ENCODE data around the gene CDK19. TPM values are rescaled to one million over a fixed set of nuclear protein-coding genes. Genes with fewer than 3 reads are reported as not detected.

CDK19 gene
- total RNA-seq, 1 experiment from 2014 or later = 7.0 TPM

DNA sequence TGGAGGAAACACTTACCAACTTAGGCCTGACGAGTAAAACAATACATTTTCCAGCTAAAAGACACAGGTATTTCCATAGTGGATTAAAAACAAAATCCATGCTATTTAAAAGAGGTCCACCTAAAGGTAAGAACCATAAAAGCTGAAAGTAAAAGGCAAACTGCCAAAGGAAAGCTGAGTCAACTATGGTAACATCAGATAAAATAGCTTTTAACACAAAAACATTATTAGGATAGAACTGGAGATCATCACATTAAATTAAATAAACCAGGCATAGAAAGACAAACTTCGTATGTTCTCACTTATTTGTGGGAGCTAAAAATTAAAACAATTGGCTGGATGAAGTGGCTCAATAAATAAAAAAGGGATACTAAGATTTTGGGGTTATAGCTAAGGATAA is 172.1 kb downstream of the CDK19 start:
- DNase-seq = no peak
- WGBS (ENCODE audit: extremely low coverage, insufficient read length, low lambda C conversion rate) = no CpG with 5 or more reads among the region's 2 CpGs
- peak overlapping the region in 1 of 3 experiments; percentile 71; a peak in 2 of 7 replicates for H3K27ac Mint-ChIP-seq

More for the DNA sequence above, 172.1 kb downstream of the CDK19 start:
- Mint-ChIP-seq H3K9me3 (no peaks in the 10 kb centered on the region), H3K36me3 (ENCODE audit: insufficient read depth in 1 of 3, low read depth in 3 of 3) (peaks cover 0 to 7% (median 2%) of the 10 kb centered on the region in 3 experiments; a peak in 2 of 7 replicates), H3K4me3 (no peak overlapping the region), H3K27me3 (ENCODE audit: low read depth) (no peaks in the 10 kb centered on the region), H3K4me1 (peaks cover 4 to 7% of the 10 kb centered on the region in 2 experiments)
- Histone ChIP-seq H3K18ac (ENCODE audit: insufficient read length, low read depth, low read length) (no peak overlapping the region), H2BK20ac (ENCODE audit: low read depth, low read length, poor library complexity, severe bottlenecking) (no peak overlapping the region), H3K79me1 (ENCODE audit: insufficient read depth, low read depth, low read length, poor library complexity, severe bottlenecking) (no peaks in the 10 kb centered on the region), H3K4me2 (ENCODE audit: insufficient read depth, insufficient read length, low read length) (no peak overlapping the region), H4K5ac (ENCODE audit: insufficient read length, low read depth, low read length) (no peak overlapping the region), H2AK5ac (ENCODE audit: insufficient read length, low read length) (no peak overlapping the region), H3K4me1 (ENCODE audit: insufficient read depth, low read length) (no peaks in the 10 kb centered on the region), H3K23me2 (ENCODE audit: insufficient read length, low read depth, low read length, poor library complexity, severe bottlenecking) (no peaks in the 10 kb centered on the region), H3K9ac (ENCODE audit: extremely low read depth, insufficient read length, low read length) (no peak overlapping the region), H2AFZ (ENCODE audit: low read length) (no peak overlapping the region), H4K91ac (ENCODE audit: insufficient read length, low read depth, low read length) (no peak overlapping the region), H3K9me3 (ENCODE audit: control insufficient read depth, low read depth, low read length) (no peaks in the 10 kb centered on the region), H4K20me1 (ENCODE audit: control insufficient read depth, insufficient read depth, insufficient read length) (no peaks in the 10 kb centered on the region), H3K56ac (ENCODE audit: insufficient read length, low read depth, low read length) (no peak overlapping the region), H2BK12ac (ENCODE audit: insufficient read length, low read depth, low read length) (no peak overlapping the region), H2BK15ac (ENCODE audit: low read depth, low read length) (no peak overlapping the region), H3K27me3 (ENCODE audit: insufficient read depth, low read length) (no peaks in the 10 kb centered on the region), H3T11ph (ENCODE audit: low read length) (no peak overlapping the region), H3K79me2 (ENCODE audit: insufficient read depth, low read length) (no peaks in the 10 kb centered on the region), H3K23ac (ENCODE audit: insufficient read length, low read depth, low read length) (no peak overlapping the region), H2BK5ac (ENCODE audit: insufficient read length, low read length) (no peak overlapping the region), H2BK120ac (ENCODE audit: low read depth, low read length, poor library complexity, severe bottlenecking) (no peak overlapping the region), H3K4ac (ENCODE audit: low read depth, low read length) (no peak overlapping the region), H4K8ac (replicated peaks; ENCODE audit: insufficient read length, low read depth, low read length) (no peak overlapping the region), H3K14ac (ENCODE audit: insufficient read depth, low read length) (no peak overlapping the region), H3K27ac (ENCODE audit: insufficient read length, low read depth, low read length) (no peak overlapping the region)
- TF ChIP-seq, protein P1, sequence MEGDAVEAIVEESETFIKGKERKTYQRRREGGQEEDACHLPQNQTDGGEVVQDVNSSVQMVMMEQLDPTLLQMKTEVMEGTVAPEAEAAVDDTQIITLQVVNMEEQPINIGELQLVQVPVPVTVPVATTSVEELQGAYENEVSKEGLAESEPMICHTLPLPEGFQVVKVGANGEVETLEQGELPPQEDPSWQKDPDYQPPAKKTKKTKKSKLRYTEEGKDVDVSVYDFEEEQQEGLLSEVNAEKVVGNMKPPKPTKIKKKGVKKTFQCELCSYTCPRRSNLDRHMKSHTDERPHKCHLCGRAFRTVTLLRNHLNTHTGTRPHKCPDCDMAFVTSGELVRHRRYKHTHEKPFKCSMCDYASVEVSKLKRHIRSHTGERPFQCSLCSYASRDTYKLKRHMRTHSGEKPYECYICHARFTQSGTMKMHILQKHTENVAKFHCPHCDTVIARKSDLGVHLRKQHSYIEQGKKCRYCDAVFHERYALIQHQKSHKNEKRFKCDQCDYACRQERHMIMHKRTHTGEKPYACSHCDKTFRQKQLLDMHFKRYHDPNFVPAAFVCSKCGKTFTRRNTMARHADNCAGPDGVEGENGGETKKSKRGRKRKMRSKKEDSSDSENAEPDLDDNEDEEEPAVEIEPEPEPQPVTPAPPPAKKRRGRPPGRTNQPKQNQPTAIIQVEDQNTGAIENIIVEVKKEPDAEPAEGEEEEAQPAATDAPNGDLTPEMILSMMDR (conservative IDR thresholded peaks at IDR 0.05) = no peak

Data from H9 (cell line).